PC-3 (cell line): ENCODE measurements around the gene LATS1. TPM values are rescaled to one million over a fixed set of nuclear protein-coding genes. Genes with fewer than 3 reads are reported as not detected.

Experiments used
- ATAC-seq: fragments of 200-7000 bp; cut with Tn5 transposase; 2 replicates; pipeline ENCODE4 v1.9.1; 2020; ENCODE audit warnings: mild to moderate bottlenecking, moderate library complexity
- BruUV-seq: library from RNA; stranded (reverse); fragments of 400-500 nt; replicated peaks from 2 replicates; lab custom pipeline; 2021; lab: Mats Ljungman, UMichigan
- CTCF ChIA-PET: fragments of 300-600 bp; sonication (Branson Sonifier 250); formaldehyde crosslinking; loops from one replicate; lab custom pipeline; 2022; ENCODE audit warnings: antibody characterized with exemption; lab: Charles Lee
- POLR2A ChIA-PET: fragments of 300-600 bp; sonication (Branson Sonifier 250); formaldehyde crosslinking; loops from one replicate; lab custom pipeline; 2022; ENCODE audit warnings: antibody characterized with exemption; ENCODE audit not compliant: unreplicated experiment; lab: Charles Lee
- DNase-seq: peaks from one replicate; pipeline ENCODE4 v3.0.0-alpha.2; 2015
- H2AFZ ChIP-seq: fragments of 300-600 bp; sonication (generic); 2 replicates; pipeline ENCODE4 v1.6.0; 2016; ENCODE audit warnings: antibody characterized with exemption, low read length
- H3F3A ChIP-seq: fragments of 300-600 bp; sonication (generic); one replicate; pipeline ENCODE4 v1.6.0; 2017; ENCODE audit warnings: antibody characterized with exemption, low read length, control low read depth, mild to moderate bottlenecking; ENCODE audit not compliant: unreplicated experiment
- H3K27ac ChIP-seq: fragments of 300-600 bp; sonication (generic); 2 replicates; pipeline ENCODE4 v1.5.1; 2016; ENCODE audit warnings: mild to moderate bottlenecking, low read length
- H3K27me3 ChIP-seq: fragments of 300-600 bp; sonication (generic); 2 replicates; pipeline ENCODE4 v1.6.1; 2016; ENCODE audit warnings: low read length, mixed read lengths
- H3K36me3 ChIP-seq: fragments of 300-600 bp; sonication (generic); 2 replicates; pipeline ENCODE4 v1.6.1; 2016; ENCODE audit warnings: low read depth, mixed run types, low read length, mixed read lengths
- H3K4me1 ChIP-seq: fragments of 300-600 bp; sonication (generic); 2 replicates; pipeline ENCODE4 v1.5.1; 2016; ENCODE audit warnings: low read length; ENCODE audit not compliant: insufficient read depth
- H3K4me2 ChIP-seq: fragments of 300-600 bp; sonication (generic); 2 replicates; pipeline ENCODE4 v1.6.0; 2016; ENCODE audit warnings: low read length
- H3K4me3 ChIP-seq: fragments of 300-600 bp; sonication (generic); 2 replicates; pipeline ENCODE4 v1.5.1; 2016; ENCODE audit warnings: mild to moderate bottlenecking, low read length, mixed read lengths
- H3K79me2 ChIP-seq: fragments of 300-600 bp; sonication (generic); 2 replicates; pipeline ENCODE4 v1.6.1; 2017; ENCODE audit warnings: low read length, mixed read lengths
- H3K9ac ChIP-seq: fragments of 300-600 bp; sonication (generic); 2 replicates; pipeline ENCODE4 v1.6.0; 2016; ENCODE audit warnings: mild to moderate bottlenecking, low read length
- H3K9me2 ChIP-seq: fragments of 300-600 bp; sonication (generic); replicated peaks from 2 replicates; pipeline ENCODE4 v1.6.1; 2016; ENCODE audit warnings: mixed run types, low read length, mixed read lengths
- H3K9me3 ChIP-seq: fragments of 300-600 bp; sonication (generic); 2 replicates; pipeline ENCODE4 v1.6.1; 2016; ENCODE audit warnings: low read length, mixed read lengths
- H4K20me1 ChIP-seq: fragments of 300-600 bp; sonication (generic); 2 replicates; pipeline ENCODE4 v1.6.1; 2016; ENCODE audit warnings: low read length, mixed read lengths
- CTCF ChIP-seq: fragments of 300-600 bp; sonication (generic); conservative IDR thresholded peaks from 2 replicates; pipeline ENCODE4 v1.5.1; 2017; ENCODE audit warnings: antibody characterized with exemption, low read depth, mild to moderate bottlenecking, low read length
- EZH2 ChIP-seq: fragments of 300-600 bp; sonication (generic); IDR thresholded peaks from one replicate; pipeline ENCODE4 v1.6.1; 2017; ENCODE audit warnings: antibody characterized with exemption, mild to moderate bottlenecking, low read length; ENCODE audit not compliant: unreplicated experiment
- EZH2phosphoT487 ChIP-seq: fragments of 300-600 bp; sonication (generic); IDR thresholded peaks from 2 replicates; pipeline ENCODE4 v1.6.1; 2018; ENCODE audit warnings: mild to moderate bottlenecking, antibody characterized with exemption, low read length, borderline replicate concordance
- intact Hi-C: fragments of 100-400 bp; cut with micrococcal nuclease; formaldehyde crosslinking; loops from 2 replicates; pipeline ENCODE4 v1.9.0; 2023
- total RNA-seq: library from RNA; depleted of rRNA; stranded (reverse); fragments of >200 nt; gene quantifications from 2 replicates; pipeline ENCODE4 v1.2.3, GENCODE V29; 2014

LATS1 gene
- total RNA-seq, 1 experiment from 2014 or later: 9.7 TPM

DNA sequence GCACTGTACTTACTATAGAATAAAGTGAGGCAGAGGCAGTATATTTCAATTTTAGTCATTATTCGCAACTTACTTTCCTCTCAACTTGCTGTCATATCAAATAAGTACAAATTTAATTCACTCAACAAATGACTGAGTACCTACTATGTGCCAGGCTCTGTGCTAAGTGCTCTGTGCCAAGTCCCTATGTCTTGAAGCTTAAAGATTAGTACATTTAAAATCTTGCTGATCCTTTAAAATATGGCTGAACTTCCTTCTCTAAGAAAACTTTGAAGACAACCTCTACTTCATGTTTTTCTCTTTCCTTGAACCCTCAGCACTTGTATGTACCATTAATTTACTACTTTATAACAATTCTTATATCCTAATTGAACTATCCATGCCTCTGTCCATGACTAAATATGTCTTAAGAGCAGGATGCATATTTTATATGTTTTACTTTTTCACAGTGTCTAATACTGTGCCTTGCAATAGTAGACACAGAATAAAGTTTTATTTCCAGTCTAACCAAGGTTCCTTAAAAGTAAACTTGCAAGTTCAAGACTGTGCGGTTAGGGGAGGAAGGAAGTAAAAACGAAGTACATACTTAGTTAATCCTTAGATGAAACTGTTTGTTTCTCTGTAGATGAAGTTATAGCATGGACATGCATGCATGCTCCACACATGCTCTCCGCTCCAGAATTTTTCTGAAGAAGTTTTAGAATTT, 10.0 kb upstream of the LATS1 start:
- ATAC-seq (no peak), DNase-seq (no peak)
- Histone ChIP-seq H4K20me1 (no peaks in the 10 kb centered on the region), H3K9me3 (no peaks in the 10 kb centered on the region), H2AFZ (no peak overlapping the region), H3K79me2 (no peaks in the 10 kb centered on the region), H3K27ac (no peak overlapping the region), H3K4me3 (no peak overlapping the region), H3K9ac (no peak overlapping the region), H3K4me2 (no peak overlapping the region), H3K27me3 (no peaks in the 10 kb centered on the region), H3K36me3 (peaks cover 20% of the 10 kb centered on the region; the same call in 1 of the 2 replicates), H3K4me1 (no peaks in the 10 kb centered on the region), H3F3A (no peaks in the 10 kb centered on the region), H3K9me2 (no peaks in the 10 kb centered on the region)
- POLR2A ChIA-PET: no interaction called here
- TF ChIP-seq CTCF (no peak), EZH2phosphoT487 (no peak), EZH2 (no peak)
- CTCF ChIA-PET: no interaction called here
- intact Hi-C loops: loop anchor here (10.0 kb wide), 2 partner anchors 97 to 287 kb away; no protein-coding TSS in a partner anchor
- BruUV-seq: no TSS peak

DNA sequence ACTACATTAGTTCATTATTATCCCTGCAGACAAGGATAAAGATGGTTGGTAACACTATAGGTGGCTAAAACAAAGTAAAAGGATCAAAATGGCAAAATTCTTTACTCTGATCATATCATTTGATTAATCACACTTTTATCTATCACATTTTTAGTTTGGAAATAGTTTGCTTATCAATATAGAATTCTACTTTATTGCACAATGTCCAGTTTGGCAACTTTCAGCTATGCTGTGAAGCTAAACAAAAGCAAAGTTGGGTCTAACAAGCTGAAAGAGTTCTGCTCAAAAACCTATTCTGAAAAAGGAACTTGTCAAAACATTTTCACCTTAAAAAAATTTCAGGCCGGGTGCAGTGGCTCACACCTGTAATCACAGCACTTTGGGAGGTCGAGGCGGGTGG, 7.9 kb upstream of the LATS1 start:
- TF ChIP-seq CTCF (no peak), EZH2 (no peak), EZH2phosphoT487 (no peak)
- H3K9ac ChIP-seq: no peak overlapping the region
- intact Hi-C loops: loop anchor here (10.0 kb wide), 2 partner anchors 99 to 289 kb away; no protein-coding TSS in a partner anchor
- no peaks in the 10 kb centered on the region for H3K79me2 ChIP-seq
- H3K27ac ChIP-seq: no peak overlapping the region
- BruUV-seq: no TSS peak
- H3K9me2 ChIP-seq: no peaks in the 10 kb centered on the region
- H3K27me3 ChIP-seq: no peaks in the 10 kb centered on the region
- DNase-seq (no peak), ATAC-seq (no peak)
- no peaks in the 10 kb centered on the region for H3K9me3 ChIP-seq
- POLR2A ChIA-PET: no interaction called here
- no peaks in the 10 kb centered on the region for H3F3A ChIP-seq
- no peaks in the 10 kb centered on the region for H3K4me1 ChIP-seq
- no peak overlapping the region for H2AFZ ChIP-seq
- CTCF ChIA-PET: no interaction called here
- H3K36me3 ChIP-seq: peaks cover 17% of the 10 kb centered on the region; the same call in 1 of the 2 replicates
- no peak overlapping the region for H3K4me2 ChIP-seq
- no peaks in the 10 kb centered on the region for H4K20me1 ChIP-seq
- no peak overlapping the region for H3K4me3 ChIP-seq
